ENCODE data around the gene SLC27A2.

The SLC27A2 gene

GRCh38 chr15:50192926-50193620 is 11.1 kb downstream of the SLC27A2 start:
- no peak for DNase-seq

GRCh38 chr15:50202003-50202402 is 20.0 kb downstream of the SLC27A2 start:
- DNase-seq: no peak

GRCh38 chr15:50206020-50206419 is 24.0 kb downstream of the SLC27A2 start:
- DNase-seq: no peak

- DNase-seq: no peak
These were observed 27.8 kb downstream of the SLC27A2 start for GRCh38 chr15:50209809-50210208.

- DNase-seq: no peak
These were observed 28.6 kb downstream of the SLC27A2 start for GRCh38 chr15:50210462-50211157.

GRCh38 chr15:50218291-50218690 is 36.3 kb downstream of the SLC27A2 start:
- DNase-seq: no peak

- DNase-seq: no peak
These were observed 36.7 kb downstream of the SLC27A2 start for GRCh38 chr15:50218691-50219090.

- DNase-seq: no peak
These were observed 37.8 kb downstream of the SLC27A2 start for GRCh38 chr15:50219820-50220219.

GRCh38 chr15:50222181-50222580 is 40.2 kb downstream of the SLC27A2 start:
- no peak for DNase-seq

GRCh38 chr15:50224606-50225005 is 42.6 kb downstream of the SLC27A2 start:
- no peak for DNase-seq

- DNase-seq: no peak
These were observed 43.1 kb downstream of the SLC27A2 start for GRCh38 chr15:50225057-50225456.

GRCh38 chr15:50225938-50226337 is 43.9 kb downstream of the SLC27A2 start:
- no peak for DNase-seq

- DNase-seq: no peak
These were observed 45.1 kb downstream of the SLC27A2 start for GRCh38 chr15:50227076-50227475.

- no peak for DNase-seq
These were observed 46.9 kb downstream of the SLC27A2 start for GRCh38 chr15:50228866-50229265.

- no peak for DNase-seq
These were observed 47.3 kb downstream of the SLC27A2 start for GRCh38 chr15:50229336-50229735.

- no peak for DNase-seq
These were observed 49.8 kb downstream of the SLC27A2 start for GRCh38 chr15:50231761-50232160.

GRCh38 chr15:50232791-50233190 is 50.8 kb downstream of the SLC27A2 start:
- DNase-seq: no peak

GRCh38 chr15:50233192-50233736 is 51.3 kb downstream of the SLC27A2 start:
- DNase-seq: no peak

GRCh38 chr15:50234764-50235163 is 52.8 kb downstream of the SLC27A2 start:
- no peak for DNase-seq

GRCh38 chr15:50235794-50236193 is 53.8 kb downstream of the SLC27A2 start:
- DNase-seq: no peak

GRCh38 chr15:50236433-50236832 is 54.4 kb downstream of the SLC27A2 start:
- DNase-seq: no peak

- DNase-seq: no peak
These were observed 56.3 kb downstream of the SLC27A2 start for GRCh38 chr15:50238255-50238654.

GRCh38 chr15:50241684-50242450 is 59.9 kb downstream of the SLC27A2 start:
- DNase-seq: no peak

- no peak for DNase-seq
These were observed 62.2 kb downstream of the SLC27A2 start for GRCh38 chr15:50244153-50244552.

Measured in NCI-H1436 treated with DMSO at 0.1 percent for 48 hours (cell line).